GM23338 (cell line): ENCODE data around the gene RTCA. TPM values are rescaled to one million over a fixed set of nuclear protein-coding genes. Genes with fewer than 3 reads are reported as not detected.

Experiments used
- ATAC-seq: fragments of 200-7000 bp; cut with Tn5 transposase; 3 replicates; pipeline ENCODE4 v1.9.1; 2020
- DNase-seq: peaks from one replicate; pipeline ENCODE4 v3.0.0-alpha.2; 2015; ENCODE audit warnings: low spot score
- H2AFZ ChIP-seq: fragments of 200-600 bp; sonication (generic); 2 replicates; pipeline ENCODE4 v1.8.0; 2016; ENCODE audit warnings: antibody characterized with exemption, mild to moderate bottlenecking, moderate library complexity
- H3F3A ChIP-seq: fragments of 200-600 bp; sonication (generic); replicated peaks from 2 replicates; pipeline ENCODE4 v1.8.0; 2017; ENCODE audit warnings: antibody characterized with exemption, mixed run types, low read depth
- H3K27ac ChIP-seq: fragments of 200-600 bp; sonication (generic); 2 replicates; pipeline ENCODE4 v1.6.1; 2016; ENCODE audit warnings: low read depth
- H3K27me3 ChIP-seq: fragments of 200-600 bp; sonication (generic); 2 replicates; pipeline ENCODE4 v1.8.0; 2016; ENCODE audit warnings: mild to moderate bottlenecking, mixed run types, moderate library complexity; ENCODE audit not compliant: insufficient read depth
- H3K36me3 ChIP-seq: fragments of 200-600 bp; sonication (generic); 2 replicates; pipeline ENCODE4 v1.8.0; 2016; ENCODE audit warnings: mild to moderate bottlenecking; ENCODE audit not compliant: insufficient read depth
- H3K4me1 ChIP-seq: fragments of 200-600 bp; sonication (generic); 2 replicates; pipeline ENCODE4 v1.8.0; 2016; ENCODE audit warnings: mild to moderate bottlenecking, moderate library complexity; ENCODE audit not compliant: insufficient read depth
- H3K4me2 ChIP-seq: fragments of 200-600 bp; sonication (generic); 2 replicates; pipeline ENCODE4 v1.7.1; 2017; ENCODE audit warnings: mixed run types
- H3K4me3 ChIP-seq: fragments of 200-600 bp; sonication (generic); 2 replicates; pipeline ENCODE4 v1.6.1; 2016; ENCODE audit warnings: mixed run types
- H3K79me2 ChIP-seq: fragments of 200-600 bp; sonication (generic); replicated peaks from 2 replicates; pipeline ENCODE4 v1.8.0; 2017; ENCODE audit warnings: mild to moderate bottlenecking; ENCODE audit not compliant: insufficient read depth
- H3K9me2 ChIP-seq: fragments of 200-600 bp; sonication (generic); 2 replicates; pipeline ENCODE4 v1.8.0; 2017; ENCODE audit not compliant: insufficient read depth
- H4K20me1 ChIP-seq: fragments of 200-600 bp; sonication (generic); replicated peaks from 2 replicates; pipeline ENCODE4 v1.8.0; 2017; ENCODE audit warnings: mild to moderate bottlenecking; ENCODE audit not compliant: insufficient read depth
- H3K27ac Mint-ChIP-seq: 2 replicates; pipeline ENCODE4 v1.8.0; 2020; ENCODE audit warnings: inconsistent platforms, mild to moderate bottlenecking, moderate library complexity, mixed read lengths
- H3K27me3 Mint-ChIP-seq: 3 replicates; pipeline ENCODE4 v1.8.0; 2022; ENCODE audit warnings: low read depth, mild to moderate bottlenecking, moderate library complexity, mixed read lengths, inconsistent platforms; ENCODE audit not compliant: insufficient read depth, poor library complexity
- H3K36me3 Mint-ChIP-seq: 3 replicates; pipeline ENCODE4 v1.8.0; 2021; ENCODE audit warnings: low read depth, mild to moderate bottlenecking, inconsistent platforms, moderate library complexity, mixed read lengths
- H3K4me1 Mint-ChIP-seq: 3 replicates; pipeline ENCODE4 v1.8.0; 2020; ENCODE audit warnings: mild to moderate bottlenecking, inconsistent platforms, mixed read lengths
- H3K4me3 Mint-ChIP-seq: 3 replicates; pipeline ENCODE4 v1.8.0; 2021; ENCODE audit warnings: moderate library complexity, mild to moderate bottlenecking, inconsistent platforms, mixed read lengths
- H3K9me3 Mint-ChIP-seq: 3 replicates; pipeline ENCODE4 v1.8.0; 2020; ENCODE audit warnings: moderate library complexity, mild to moderate bottlenecking, inconsistent platforms, mixed read lengths
- EZH2 ChIP-seq: fragments of 200-600 bp; sonication (generic); IDR thresholded peaks from one replicate; pipeline ENCODE4 v1.8.0; 2017; ENCODE audit warnings: antibody characterized with exemption, mild to moderate bottlenecking, low read depth; ENCODE audit not compliant: unreplicated experiment
- EZH2phosphoT487 ChIP-seq: fragments of 200-600 bp; sonication (generic); IDR thresholded peaks from one replicate; pipeline ENCODE4 v1.8.1; 2018; ENCODE audit warnings: antibody characterized with exemption; ENCODE audit not compliant: unreplicated experiment
- JUNB ChIP-seq: IDR thresholded peaks from one replicate; pipeline ENCODE4 v1.6.1; 2016; ENCODE audit warnings: antibody characterized with exemption; ENCODE audit not compliant: unreplicated experiment
- POLR2AphosphoS5 ChIP-seq: IDR thresholded peaks from 2 replicates; pipeline ENCODE4 v1.6.1; 2016; ENCODE audit warnings: antibody characterized with exemption, low read depth
- STAT1 ChIP-seq: IDR thresholded peaks from one replicate; pipeline ENCODE4 v1.6.1; 2016; ENCODE audit warnings: antibody characterized with exemption; ENCODE audit not compliant: unreplicated experiment
- ZNF114 ChIP-seq: fragments of 250-450 bp; sonication (Bioruptor Pico); IDR thresholded peaks from 2 replicates; pipeline ENCODE4 v1.5.0; 2020; ENCODE audit warnings: mild to moderate bottlenecking, moderate library complexity
- ZNF331 ChIP-seq: fragments of 250-450 bp; sonication (Bioruptor Pico); IDR thresholded peaks from 2 replicates; pipeline ENCODE4 v1.5.0; 2020; ENCODE audit warnings: low read depth, mild to moderate bottlenecking, moderate library complexity
- polyA plus RNA-seq: library from polyadenylated mRNA; unstranded; fragments of >200 nt; fragmentation: Nextera tagmentation; extraction: Ambion mirVana; gene quantifications from 2 replicates; pipeline ENCODE4 v1.2.1, GENCODE V29; 2016
- total RNA-seq: library from RNA; depleted of rRNA; stranded (reverse); fragments of >200 nt; shearing (Covaris generic); gene quantifications from 2 replicates; pipeline ENCODE4 v1.2.3, GENCODE V29; 2014
- TF ChIP-seq, protein P1 (sequence below): IDR thresholded peaks from one replicate; pipeline ENCODE4 v1.6.1; 2018; ENCODE audit warnings: antibody characterized with exemption; ENCODE audit not compliant: unreplicated experiment
- TF ChIP-seq, protein P2 (sequence below): fragments of 250-450 bp; sonication (Bioruptor Pico); IDR thresholded peaks from 2 replicates; pipeline ENCODE4 v1.5.0; 2020; ENCODE audit warnings: mild to moderate bottlenecking, moderate library complexity
- TF ChIP-seq, protein P3 (sequence below): IDR thresholded peaks from 2 replicates; pipeline ENCODE4 v1.6.1; 2016; ENCODE audit warnings: antibody characterized with exemption

Gene RTCA
- total and polyA plus RNA-seq, 2 experiments from 2014 or later: 36.6 TPM

DNA sequence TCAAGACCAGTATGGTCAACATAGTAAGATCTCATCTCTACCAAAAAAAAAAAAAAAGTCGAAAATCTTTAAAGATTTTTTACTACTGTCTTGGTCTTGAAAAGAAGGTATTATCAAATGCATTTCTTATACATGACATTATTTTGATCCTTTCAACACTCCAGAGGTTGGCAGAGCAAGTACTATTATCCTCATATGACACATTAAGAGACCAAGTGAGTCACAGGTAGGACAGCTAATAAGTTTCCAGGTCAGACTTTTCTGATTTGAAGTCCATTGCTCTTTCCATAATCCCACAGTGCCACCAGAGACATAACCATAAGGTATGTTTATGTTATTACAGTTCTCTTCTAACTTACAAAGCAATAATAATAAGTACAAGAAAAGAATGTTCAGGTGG, 31.6 kb upstream of the RTCA start:
- H3K9me3 Mint-ChIP-seq: no peaks in the 10 kb centered on the region
- H3K4me3 Mint-ChIP-seq: no peak overlapping the region
- H3K4me3 ChIP-seq: no peak overlapping the region
- no peaks in the 10 kb centered on the region for H3K9me2 ChIP-seq
- DNase-seq (no peak), ATAC-seq (no peak)
- H3K27ac ChIP-seq: no peak overlapping the region
- no peaks in the 10 kb centered on the region for H3K27me3 Mint-ChIP-seq
- H3F3A ChIP-seq: no peaks in the 10 kb centered on the region
- no peaks in the 10 kb centered on the region for H3K79me2 ChIP-seq
- H4K20me1 ChIP-seq: no peaks in the 10 kb centered on the region
- no peak for TF ChIP-seq STAT1
- TF ChIP-seq, protein P1, sequence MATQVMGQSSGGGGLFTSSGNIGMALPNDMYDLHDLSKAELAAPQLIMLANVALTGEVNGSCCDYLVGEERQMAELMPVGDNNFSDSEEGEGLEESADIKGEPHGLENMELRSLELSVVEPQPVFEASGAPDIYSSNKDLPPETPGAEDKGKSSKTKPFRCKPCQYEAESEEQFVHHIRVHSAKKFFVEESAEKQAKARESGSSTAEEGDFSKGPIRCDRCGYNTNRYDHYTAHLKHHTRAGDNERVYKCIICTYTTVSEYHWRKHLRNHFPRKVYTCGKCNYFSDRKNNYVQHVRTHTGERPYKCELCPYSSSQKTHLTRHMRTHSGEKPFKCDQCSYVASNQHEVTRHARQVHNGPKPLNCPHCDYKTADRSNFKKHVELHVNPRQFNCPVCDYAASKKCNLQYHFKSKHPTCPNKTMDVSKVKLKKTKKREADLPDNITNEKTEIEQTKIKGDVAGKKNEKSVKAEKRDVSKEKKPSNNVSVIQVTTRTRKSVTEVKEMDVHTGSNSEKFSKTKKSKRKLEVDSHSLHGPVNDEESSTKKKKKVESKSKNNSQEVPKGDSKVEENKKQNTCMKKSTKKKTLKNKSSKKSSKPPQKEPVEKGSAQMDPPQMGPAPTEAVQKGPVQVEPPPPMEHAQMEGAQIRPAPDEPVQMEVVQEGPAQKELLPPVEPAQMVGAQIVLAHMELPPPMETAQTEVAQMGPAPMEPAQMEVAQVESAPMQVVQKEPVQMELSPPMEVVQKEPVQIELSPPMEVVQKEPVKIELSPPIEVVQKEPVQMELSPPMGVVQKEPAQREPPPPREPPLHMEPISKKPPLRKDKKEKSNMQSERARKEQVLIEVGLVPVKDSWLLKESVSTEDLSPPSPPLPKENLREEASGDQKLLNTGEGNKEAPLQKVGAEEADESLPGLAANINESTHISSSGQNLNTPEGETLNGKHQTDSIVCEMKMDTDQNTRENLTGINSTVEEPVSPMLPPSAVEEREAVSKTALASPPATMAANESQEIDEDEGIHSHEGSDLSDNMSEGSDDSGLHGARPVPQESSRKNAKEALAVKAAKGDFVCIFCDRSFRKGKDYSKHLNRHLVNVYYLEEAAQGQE: no peak
- H3K36me3 Mint-ChIP-seq: peaks cover 63% of the 10 kb centered on the region
- H3K4me1 ChIP-seq: no peaks in the 10 kb centered on the region
- peaks cover 7% of the 10 kb centered on the region; the same call in 2 of the 3 replicates for H3K4me1 Mint-ChIP-seq
- peaks cover 15% of the 10 kb centered on the region for H3K36me3 ChIP-seq
- H3K27me3 ChIP-seq: no peaks in the 10 kb centered on the region
- no peak overlapping the region for H2AFZ ChIP-seq
- H3K27ac Mint-ChIP-seq: no peak overlapping the region; the same call in 1 of the 2 replicates
- no peak overlapping the region for H3K4me2 ChIP-seq

DNA sequence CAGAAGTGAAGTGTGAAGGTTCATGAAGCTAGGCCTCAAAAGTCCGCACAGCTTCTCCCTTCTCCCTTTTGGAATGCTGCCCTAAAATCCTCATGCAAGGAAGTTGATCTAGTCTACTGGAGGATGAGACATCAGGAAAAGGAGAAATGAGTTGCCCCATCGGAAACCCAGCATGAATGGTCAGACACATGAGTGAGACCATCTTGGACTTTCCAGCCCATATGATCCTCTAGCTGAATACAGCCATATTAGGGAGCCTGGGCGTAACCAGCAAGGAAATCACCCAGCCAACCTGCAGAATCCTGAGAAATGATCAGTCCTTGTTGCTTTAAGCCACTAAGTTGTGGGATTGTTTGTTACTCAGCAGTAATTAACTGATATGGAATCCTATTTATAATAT, 28.9 kb upstream of the RTCA start:
- H3K4me2 ChIP-seq: no peak overlapping the region
- no peak overlapping the region for H3K27ac ChIP-seq
- no peaks in the 10 kb centered on the region for H3K4me1 ChIP-seq
- no peak overlapping the region for H2AFZ ChIP-seq
- Mint-ChIP-seq H3K9me3 (no peaks in the 10 kb centered on the region), H3K27ac (no peak overlapping the region), H3K4me3 (no peak overlapping the region), H3K27me3 (no peaks in the 10 kb centered on the region), H3K36me3 (peaks cover 52% of the 10 kb centered on the region), H3K4me1 (peaks cover 7% of the 10 kb centered on the region; the same call in 2 of the 3 replicates)
- H3K9me2 ChIP-seq: no peaks in the 10 kb centered on the region
- peaks cover 9% of the 10 kb centered on the region for H3K79me2 ChIP-seq
- no peaks in the 10 kb centered on the region for H4K20me1 ChIP-seq
- no peaks in the 10 kb centered on the region for H3K27me3 ChIP-seq
- no peak overlapping the region for H3K4me3 ChIP-seq
- ATAC-seq (no peak), DNase-seq (no peak)
- no peaks in the 10 kb centered on the region; the same call in 1 of the 2 replicates for H3K36me3 ChIP-seq
- H3F3A ChIP-seq: no peaks in the 10 kb centered on the region
- TF ChIP-seq, protein P2, sequence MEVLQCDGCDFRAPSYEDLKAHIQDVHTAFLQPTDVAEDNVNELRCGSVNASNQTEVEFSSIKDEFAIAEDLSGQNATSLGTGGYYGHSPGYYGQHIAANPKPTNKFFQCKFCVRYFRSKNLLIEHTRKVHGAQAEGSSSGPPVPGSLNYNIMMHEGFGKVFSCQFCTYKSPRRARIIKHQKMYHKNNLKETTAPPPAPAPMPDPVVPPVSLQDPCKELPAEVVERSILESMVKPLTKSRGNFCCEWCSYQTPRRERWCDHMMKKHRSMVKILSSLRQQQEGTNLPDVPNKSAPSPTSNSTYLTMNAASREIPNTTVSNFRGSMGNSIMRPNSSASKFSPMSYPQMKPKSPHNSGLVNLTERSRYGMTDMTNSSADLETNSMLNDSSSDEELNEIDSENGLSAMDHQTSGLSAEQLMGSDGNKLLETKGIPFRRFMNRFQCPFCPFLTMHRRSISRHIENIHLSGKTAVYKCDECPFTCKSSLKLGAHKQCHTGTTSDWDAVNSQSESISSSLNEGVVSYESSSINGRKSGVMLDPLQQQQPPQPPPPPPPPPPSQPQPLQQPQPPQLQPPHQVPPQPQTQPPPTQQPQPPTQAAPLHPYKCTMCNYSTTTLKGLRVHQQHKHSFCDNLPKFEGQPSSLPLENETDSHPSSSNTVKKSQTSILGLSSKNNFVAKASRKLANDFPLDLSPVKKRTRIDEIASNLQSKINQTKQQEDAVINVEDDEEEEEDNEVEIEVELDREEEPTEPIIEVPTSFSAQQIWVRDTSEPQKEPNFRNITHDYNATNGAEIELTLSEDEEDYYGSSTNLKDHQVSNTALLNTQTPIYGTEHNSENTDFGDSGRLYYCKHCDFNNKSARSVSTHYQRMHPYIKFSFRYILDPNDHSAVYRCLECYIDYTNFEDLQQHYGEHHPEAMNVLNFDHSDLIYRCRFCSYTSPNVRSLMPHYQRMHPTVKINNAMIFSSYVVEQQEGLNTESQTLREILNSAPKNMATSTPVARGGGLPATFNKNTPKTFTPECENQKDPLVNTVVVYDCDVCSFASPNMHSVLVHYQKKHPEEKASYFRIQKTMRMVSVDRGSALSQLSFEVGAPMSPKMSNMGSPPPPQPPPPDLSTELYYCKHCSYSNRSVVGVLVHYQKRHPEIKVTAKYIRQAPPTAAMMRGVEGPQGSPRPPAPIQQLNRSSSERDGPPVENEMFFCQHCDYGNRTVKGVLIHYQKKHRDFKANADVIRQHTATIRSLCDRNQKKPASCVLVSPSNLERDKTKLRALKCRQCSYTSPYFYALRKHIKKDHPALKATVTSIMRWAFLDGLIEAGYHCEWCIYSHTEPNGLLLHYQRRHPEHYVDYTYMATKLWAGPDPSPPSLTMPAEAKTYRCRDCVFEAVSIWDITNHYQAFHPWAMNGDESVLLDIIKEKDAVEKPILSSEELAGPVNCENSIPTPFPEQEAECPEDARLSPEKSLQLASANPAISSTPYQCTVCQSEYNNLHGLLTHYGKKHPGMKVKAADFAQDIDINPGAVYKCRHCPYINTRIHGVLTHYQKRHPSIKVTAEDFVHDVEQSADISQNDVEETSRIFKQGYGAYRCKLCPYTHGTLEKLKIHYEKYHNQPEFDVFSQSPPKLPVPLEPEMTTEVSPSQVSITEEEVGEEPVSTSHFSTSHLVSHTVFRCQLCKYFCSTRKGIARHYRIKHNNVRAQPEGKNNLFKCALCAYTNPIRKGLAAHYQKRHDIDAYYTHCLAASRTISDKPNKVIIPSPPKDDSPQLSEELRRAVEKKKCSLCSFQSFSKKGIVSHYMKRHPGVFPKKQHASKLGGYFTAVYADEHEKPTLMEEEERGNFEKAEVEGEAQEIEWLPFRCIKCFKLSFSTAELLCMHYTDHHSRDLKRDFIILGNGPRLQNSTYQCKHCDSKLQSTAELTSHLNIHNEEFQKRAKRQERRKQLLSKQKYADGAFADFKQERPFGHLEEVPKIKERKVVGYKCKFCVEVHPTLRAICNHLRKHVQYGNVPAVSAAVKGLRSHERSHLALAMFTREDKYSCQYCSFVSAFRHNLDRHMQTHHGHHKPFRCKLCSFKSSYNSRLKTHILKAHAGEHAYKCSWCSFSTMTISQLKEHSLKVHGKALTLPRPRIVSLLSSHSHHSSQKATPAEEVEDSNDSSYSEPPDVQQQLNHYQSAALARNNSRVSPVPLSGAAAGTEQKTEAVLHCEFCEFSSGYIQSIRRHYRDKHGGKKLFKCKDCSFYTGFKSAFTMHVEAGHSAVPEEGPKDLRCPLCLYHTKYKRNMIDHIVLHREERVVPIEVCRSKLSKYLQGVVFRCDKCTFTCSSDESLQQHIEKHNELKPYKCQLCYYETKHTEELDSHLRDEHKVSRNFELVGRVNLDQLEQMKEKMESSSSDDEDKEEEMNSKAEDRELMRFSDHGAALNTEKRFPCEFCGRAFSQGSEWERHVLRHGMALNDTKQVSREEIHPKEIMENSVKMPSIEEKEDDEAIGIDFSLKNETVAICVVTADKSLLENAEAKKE (CRISPR knock-in tag): no peak
- TF ChIP-seq, protein P3, sequence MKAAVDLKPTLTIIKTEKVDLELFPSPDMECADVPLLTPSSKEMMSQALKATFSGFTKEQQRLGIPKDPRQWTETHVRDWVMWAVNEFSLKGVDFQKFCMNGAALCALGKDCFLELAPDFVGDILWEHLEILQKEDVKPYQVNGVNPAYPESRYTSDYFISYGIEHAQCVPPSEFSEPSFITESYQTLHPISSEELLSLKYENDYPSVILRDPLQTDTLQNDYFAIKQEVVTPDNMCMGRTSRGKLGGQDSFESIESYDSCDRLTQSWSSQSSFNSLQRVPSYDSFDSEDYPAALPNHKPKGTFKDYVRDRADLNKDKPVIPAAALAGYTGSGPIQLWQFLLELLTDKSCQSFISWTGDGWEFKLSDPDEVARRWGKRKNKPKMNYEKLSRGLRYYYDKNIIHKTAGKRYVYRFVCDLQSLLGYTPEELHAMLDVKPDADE: no peak
- TF ChIP-seq ZNF331 (CRISPR knock-in tag): no peak
- no peak for TF ChIP-seq EZH2
- no peak for TF ChIP-seq POLR2AphosphoS5
- no peak for TF ChIP-seq JUNB
- TF ChIP-seq STAT1: no peak
- TF ChIP-seq ZNF114: no peak
- no peak for TF ChIP-seq EZH2phosphoT487
